HEK293 (cell line): ENCODE measurements around the gene SHROOM4.

Experiments
- ZBTB1 ChIP-seq: fragments of 450-650 bp; formaldehyde crosslinking; IDR thresholded peaks from 2 replicates; pipeline ENCODE4 v1.5.1; 2016; ENCODE audit warnings: missing biosample characterization, missing genetic modification characterization
- ZNF169 ChIP-seq: fragments of 450-650 bp; formaldehyde crosslinking; IDR thresholded peaks from 2 replicates; pipeline ENCODE4 v1.5.1; 2016; ENCODE audit warnings: missing biosample characterization, missing genetic modification characterization
- ZNF184 ChIP-seq: fragments of 450-650 bp; IDR thresholded peaks from 2 replicates; pipeline ENCODE4 v1.5.1; 2018; ENCODE audit warnings: missing biosample characterization, mild to moderate bottlenecking, missing genetic modification characterization
- ZNF510 ChIP-seq: fragments of 450-650 bp; formaldehyde crosslinking; IDR thresholded peaks from 2 replicates; pipeline ENCODE4 v1.5.1; 2018; ENCODE audit warnings: mild to moderate bottlenecking, missing genetic modification characterization, missing biosample characterization; ENCODE audit not compliant: insufficient replicate concordance
- ZNF530 ChIP-seq: fragments of 450-650 bp; formaldehyde crosslinking; IDR thresholded peaks from 2 replicates; pipeline ENCODE4 v1.5.1; 2016; ENCODE audit warnings: low read depth, missing biosample characterization, missing genetic modification characterization
- ZNF76 ChIP-seq: fragments of 450-650 bp; formaldehyde crosslinking; IDR thresholded peaks from 2 replicates; pipeline ENCODE4; 2016; ENCODE audit warnings: low read depth, missing biosample characterization, missing genetic modification characterization, borderline replicate concordance
- ZNF785 ChIP-seq: fragments of 450-650 bp; formaldehyde crosslinking; IDR thresholded peaks from 2 replicates; pipeline ENCODE4 v1.5.1; 2016; ENCODE audit warnings: missing biosample characterization, missing genetic modification characterization
- TF ChIP-seq, protein P1 (sequence below): fragments of 450-650 bp; formaldehyde crosslinking; IDR thresholded peaks from 2 replicates; pipeline ENCODE4 v1.5.1; 2016; ENCODE audit warnings: missing biosample characterization, missing genetic modification characterization
- TF ChIP-seq, protein P2 (sequence below): fragments of 450-650 bp; formaldehyde crosslinking; IDR thresholded peaks from 2 replicates; pipeline ENCODE4 v1.5.1; 2016; ENCODE audit warnings: missing biosample characterization, missing genetic modification characterization
- TF ChIP-seq, protein P3 (sequence below): fragments of 450-650 bp; formaldehyde crosslinking; IDR thresholded peaks from 2 replicates; pipeline ENCODE4 v1.5.1; 2016; ENCODE audit warnings: missing biosample characterization, missing genetic modification characterization, low read depth
- TF ChIP-seq, protein P4 (sequence below): fragments of 450-650 bp; formaldehyde crosslinking; IDR thresholded peaks from 2 replicates; pipeline ENCODE4 v1.5.1; 2016; ENCODE audit warnings: missing biosample characterization, missing genetic modification characterization
- TF ChIP-seq, protein P5 (sequence below): IDR thresholded peaks from 2 replicates; pipeline ENCODE4 v1.6.1; 2011; ENCODE audit warnings: mild to moderate bottlenecking, low read depth, low read length, borderline replicate concordance

DNA sequence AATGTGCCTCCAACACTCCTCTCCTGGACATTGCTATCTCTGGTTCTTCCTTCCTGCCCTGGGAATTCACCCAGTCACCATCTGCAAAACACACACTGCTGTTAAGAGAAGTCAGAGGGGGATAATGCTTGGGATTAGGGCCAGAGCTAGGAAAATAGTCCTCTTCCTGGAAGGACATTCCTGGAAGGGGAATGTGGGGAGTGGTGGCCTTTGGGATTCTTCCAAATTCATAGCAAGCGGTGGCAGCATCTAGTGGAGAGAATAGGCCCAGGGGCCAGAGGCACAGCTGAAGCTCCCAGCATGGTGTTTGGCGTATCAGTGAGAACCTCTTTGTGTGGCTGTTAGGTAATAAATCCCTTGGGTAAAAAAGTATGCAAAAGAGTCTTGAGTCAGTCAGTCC, 34.3 kb downstream of the SHROOM4 start:
- TF ChIP-seq, protein P1, sequence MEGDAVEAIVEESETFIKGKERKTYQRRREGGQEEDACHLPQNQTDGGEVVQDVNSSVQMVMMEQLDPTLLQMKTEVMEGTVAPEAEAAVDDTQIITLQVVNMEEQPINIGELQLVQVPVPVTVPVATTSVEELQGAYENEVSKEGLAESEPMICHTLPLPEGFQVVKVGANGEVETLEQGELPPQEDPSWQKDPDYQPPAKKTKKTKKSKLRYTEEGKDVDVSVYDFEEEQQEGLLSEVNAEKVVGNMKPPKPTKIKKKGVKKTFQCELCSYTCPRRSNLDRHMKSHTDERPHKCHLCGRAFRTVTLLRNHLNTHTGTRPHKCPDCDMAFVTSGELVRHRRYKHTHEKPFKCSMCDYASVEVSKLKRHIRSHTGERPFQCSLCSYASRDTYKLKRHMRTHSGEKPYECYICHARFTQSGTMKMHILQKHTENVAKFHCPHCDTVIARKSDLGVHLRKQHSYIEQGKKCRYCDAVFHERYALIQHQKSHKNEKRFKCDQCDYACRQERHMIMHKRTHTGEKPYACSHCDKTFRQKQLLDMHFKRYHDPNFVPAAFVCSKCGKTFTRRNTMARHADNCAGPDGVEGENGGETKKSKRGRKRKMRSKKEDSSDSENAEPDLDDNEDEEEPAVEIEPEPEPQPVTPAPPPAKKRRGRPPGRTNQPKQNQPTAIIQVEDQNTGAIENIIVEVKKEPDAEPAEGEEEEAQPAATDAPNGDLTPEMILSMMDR (tag by site-specific recombination) = no peak
- TF ChIP-seq ZNF184 (tag by site-specific recombination) (no peak), ZBTB1 (tag by site-specific recombination) (no peak), ZNF510 (no peak), ZNF785 (tag by site-specific recombination) (no peak), ZNF530 (no peak), ZNF169 (tag by site-specific recombination) (no peak), ZNF76 (tag by site-specific recombination) (no peak)
- TF ChIP-seq, protein P2, sequence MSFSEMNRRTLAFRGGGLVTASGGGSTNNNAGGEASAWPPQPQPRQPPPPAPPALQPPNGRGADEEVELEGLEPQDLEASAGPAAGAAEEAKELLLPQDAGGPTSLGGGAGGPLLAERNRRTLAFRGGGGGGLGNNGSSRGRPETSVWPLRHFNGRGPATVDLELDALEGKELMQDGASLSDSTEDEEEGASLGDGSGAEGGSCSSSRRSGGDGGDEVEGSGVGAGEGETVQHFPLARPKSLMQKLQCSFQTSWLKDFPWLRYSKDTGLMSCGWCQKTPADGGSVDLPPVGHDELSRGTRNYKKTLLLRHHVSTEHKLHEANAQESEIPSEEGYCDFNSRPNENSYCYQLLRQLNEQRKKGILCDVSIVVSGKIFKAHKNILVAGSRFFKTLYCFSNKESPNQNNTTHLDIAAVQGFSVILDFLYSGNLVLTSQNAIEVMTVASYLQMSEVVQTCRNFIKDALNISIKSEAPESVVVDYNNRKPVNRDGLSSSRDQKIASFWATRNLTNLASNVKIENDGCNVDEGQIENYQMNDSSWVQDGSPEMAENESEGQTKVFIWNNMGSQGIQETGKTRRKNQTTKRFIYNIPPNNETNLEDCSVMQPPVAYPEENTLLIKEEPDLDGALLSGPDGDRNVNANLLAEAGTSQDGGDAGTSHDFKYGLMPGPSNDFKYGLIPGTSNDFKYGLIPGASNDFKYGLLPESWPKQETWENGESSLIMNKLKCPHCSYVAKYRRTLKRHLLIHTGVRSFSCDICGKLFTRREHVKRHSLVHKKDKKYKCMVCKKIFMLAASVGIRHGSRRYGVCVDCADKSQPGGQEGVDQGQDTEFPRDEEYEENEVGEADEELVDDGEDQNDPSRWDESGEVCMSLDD (tag by site-specific recombination) = no peak
- TF ChIP-seq, protein P3, sequence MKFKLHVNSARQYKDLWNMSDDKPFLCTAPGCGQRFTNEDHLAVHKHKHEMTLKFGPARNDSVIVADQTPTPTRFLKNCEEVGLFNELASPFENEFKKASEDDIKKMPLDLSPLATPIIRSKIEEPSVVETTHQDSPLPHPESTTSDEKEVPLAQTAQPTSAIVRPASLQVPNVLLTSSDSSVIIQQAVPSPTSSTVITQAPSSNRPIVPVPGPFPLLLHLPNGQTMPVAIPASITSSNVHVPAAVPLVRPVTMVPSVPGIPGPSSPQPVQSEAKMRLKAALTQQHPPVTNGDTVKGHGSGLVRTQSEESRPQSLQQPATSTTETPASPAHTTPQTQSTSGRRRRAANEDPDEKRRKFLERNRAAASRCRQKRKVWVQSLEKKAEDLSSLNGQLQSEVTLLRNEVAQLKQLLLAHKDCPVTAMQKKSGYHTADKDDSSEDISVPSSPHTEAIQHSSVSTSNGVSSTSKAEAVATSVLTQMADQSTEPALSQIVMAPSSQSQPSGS (tag by site-specific recombination) = no peak
- TF ChIP-seq, protein P4, sequence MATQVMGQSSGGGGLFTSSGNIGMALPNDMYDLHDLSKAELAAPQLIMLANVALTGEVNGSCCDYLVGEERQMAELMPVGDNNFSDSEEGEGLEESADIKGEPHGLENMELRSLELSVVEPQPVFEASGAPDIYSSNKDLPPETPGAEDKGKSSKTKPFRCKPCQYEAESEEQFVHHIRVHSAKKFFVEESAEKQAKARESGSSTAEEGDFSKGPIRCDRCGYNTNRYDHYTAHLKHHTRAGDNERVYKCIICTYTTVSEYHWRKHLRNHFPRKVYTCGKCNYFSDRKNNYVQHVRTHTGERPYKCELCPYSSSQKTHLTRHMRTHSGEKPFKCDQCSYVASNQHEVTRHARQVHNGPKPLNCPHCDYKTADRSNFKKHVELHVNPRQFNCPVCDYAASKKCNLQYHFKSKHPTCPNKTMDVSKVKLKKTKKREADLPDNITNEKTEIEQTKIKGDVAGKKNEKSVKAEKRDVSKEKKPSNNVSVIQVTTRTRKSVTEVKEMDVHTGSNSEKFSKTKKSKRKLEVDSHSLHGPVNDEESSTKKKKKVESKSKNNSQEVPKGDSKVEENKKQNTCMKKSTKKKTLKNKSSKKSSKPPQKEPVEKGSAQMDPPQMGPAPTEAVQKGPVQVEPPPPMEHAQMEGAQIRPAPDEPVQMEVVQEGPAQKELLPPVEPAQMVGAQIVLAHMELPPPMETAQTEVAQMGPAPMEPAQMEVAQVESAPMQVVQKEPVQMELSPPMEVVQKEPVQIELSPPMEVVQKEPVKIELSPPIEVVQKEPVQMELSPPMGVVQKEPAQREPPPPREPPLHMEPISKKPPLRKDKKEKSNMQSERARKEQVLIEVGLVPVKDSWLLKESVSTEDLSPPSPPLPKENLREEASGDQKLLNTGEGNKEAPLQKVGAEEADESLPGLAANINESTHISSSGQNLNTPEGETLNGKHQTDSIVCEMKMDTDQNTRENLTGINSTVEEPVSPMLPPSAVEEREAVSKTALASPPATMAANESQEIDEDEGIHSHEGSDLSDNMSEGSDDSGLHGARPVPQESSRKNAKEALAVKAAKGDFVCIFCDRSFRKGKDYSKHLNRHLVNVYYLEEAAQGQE (tag by site-specific recombination) = no peak
- TF ChIP-seq, protein P5, sequence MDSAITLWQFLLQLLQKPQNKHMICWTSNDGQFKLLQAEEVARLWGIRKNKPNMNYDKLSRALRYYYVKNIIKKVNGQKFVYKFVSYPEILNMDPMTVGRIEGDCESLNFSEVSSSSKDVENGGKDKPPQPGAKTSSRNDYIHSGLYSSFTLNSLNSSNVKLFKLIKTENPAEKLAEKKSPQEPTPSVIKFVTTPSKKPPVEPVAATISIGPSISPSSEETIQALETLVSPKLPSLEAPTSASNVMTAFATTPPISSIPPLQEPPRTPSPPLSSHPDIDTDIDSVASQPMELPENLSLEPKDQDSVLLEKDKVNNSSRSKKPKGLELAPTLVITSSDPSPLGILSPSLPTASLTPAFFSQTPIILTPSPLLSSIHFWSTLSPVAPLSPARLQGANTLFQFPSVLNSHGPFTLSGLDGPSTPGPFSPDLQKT = no peak
